GM18520 (cell line): ENCODE results near the gene BNIP5.
"Not testable (repeated sequence)": the region's sequence is repeated elsewhere in the genome, so short reads cannot be mapped to it uniquely, and the experiment has no call there.

ENCODE experiments used
- ATAC-seq: cut with Tn5 transposase; IDR thresholded peaks from one replicate; pipeline ENCODE4 v1.9.1; 2021; ENCODE audit not compliant: unreplicated experiment

BNIP5 gene

GRCh38 chr6:36345681-36346466 is 9.2 kb upstream of the BNIP5 start:
- no peak for ATAC-seq

GRCh38 chr6:36343109-36343680 is 6.5 kb upstream of the BNIP5 start:
- ATAC-seq: no peak

GRCh38 chr6:36340618-36341454 is 4.1 kb upstream of the BNIP5 start:
- ATAC-seq: no peak

GRCh38 chr6:36340306-36340617 is 3.6 kb upstream of the BNIP5 start:
- ATAC-seq: no peak

GRCh38 chr6:36339146-36339545 is 2.5 kb upstream of the BNIP5 start:
- ATAC-seq: no peak

- ATAC-seq: not testable (repeated sequence)
Observed at GRCh38 chr6:36338223-36338622, 1.5 kb upstream of the BNIP5 start.

GRCh38 chr6:36337814-36338213 is 1.1 kb upstream of the BNIP5 start:
- ATAC-seq: no peak

GRCh38 chr6:36336208-36336710 is 429 bp downstream of the BNIP5 start:
- ATAC-seq: no peak

- no peak for ATAC-seq
Observed at GRCh38 chr6:36335465-36336207, 1.1 kb downstream of the BNIP5 start.

GRCh38 chr6:36334832-36335459 is 1.7 kb downstream of the BNIP5 start:
- ATAC-seq: no peak

GRCh38 chr6:36333931-36334725 is 2.6 kb downstream of the BNIP5 start:
- no peak for ATAC-seq

GRCh38 chr6:36333171-36333895 is 3.4 kb downstream of the BNIP5 start:
- no peak for ATAC-seq

GRCh38 chr6:36331381-36331780 is 5.3 kb downstream of the BNIP5 start:
- no peak for ATAC-seq

- ATAC-seq: no peak
Observed at GRCh38 chr6:36330366-36330765, 6.3 kb downstream of the BNIP5 start.

GRCh38 chr6:36329798-36330291 is 6.8 kb downstream of the BNIP5 start:
- no peak for ATAC-seq

GRCh38 chr6:36328600-36328999 is 8.1 kb downstream of the BNIP5 start:
- no peak for ATAC-seq

- no peak for ATAC-seq
Observed at GRCh38 chr6:36327919-36328236, 8.8 kb downstream of the BNIP5 start.

- ATAC-seq: no peak
Observed at GRCh38 chr6:36327226-36327918, 9.3 kb downstream of the BNIP5 start.
